ENCODE data around the gene ZNFX1.

ZNFX1 gene

GRCh38 chr20:49290608-49291191 lies 12.8 kb upstream of the ZNFX1 start:
- Histone ChIP-seq H3K9me3 (replicated peaks; ENCODE audit: insufficient read depth, low read length) (no peaks in the 10 kb centered on the region), H3K4me3 (ENCODE audit: low read length) (no peak overlapping the region), H4K20me1 (ENCODE audit: insufficient read depth, low read length) (peaks cover 15% of the 10 kb centered on the region), H2AFZ (ENCODE audit: low read length) (no peak overlapping the region), H3F3A (ENCODE audit: insufficient read depth, low read length) (peaks cover 8% of the 10 kb centered on the region; the same call in 1 of the 2 replicates), H3K27me3 (replicated peaks; ENCODE audit: insufficient read depth, low read length) (no peaks in the 10 kb centered on the region), H3K4me2 (ENCODE audit: low read depth, low read length) (no peak overlapping the region), H3K27ac (ENCODE audit: low read length) (no peak overlapping the region), H3K36me3 (replicated peaks; ENCODE audit: insufficient read depth, low read length) (peaks cover 32% of the 10 kb centered on the region), H3K79me2 (ENCODE audit: low read length) (peaks cover 28% of the 10 kb centered on the region), H3K9me2 (replicated peaks; ENCODE audit: insufficient read depth, low read length) (no peaks in the 10 kb centered on the region), H3K9ac (ENCODE audit: low read length) (no peak overlapping the region), H3K4me1 (ENCODE audit: low read length) (no peaks in the 10 kb centered on the region)
- DNase-seq, result peak; percentile 5
- TF ChIP-seq EZH2phosphoT487 (IDR thresholded peaks at IDR 0.05; ENCODE audit: low read length) (no peak), CTCF (IDR thresholded peaks at IDR 0.05; ENCODE audit: low read length) (no peak), EZH2 (optimal IDR thresholded peaks at IDR 0.05; ENCODE audit: low read depth, low read length) (no peak)

- H3K36me3 ChIP-seq (replicated peaks; ENCODE audit: insufficient read depth, low read length), result peaks cover 41% of the 10 kb centered on the region
Observed at GRCh38 chr20:49288784-49289696, 11.2 kb upstream of the ZNFX1 start.

GRCh38 chr20:49288250-49288751 lies 10.4 kb upstream of the ZNFX1 start:
- Histone ChIP-seq H3K9me2 (replicated peaks; ENCODE audit: insufficient read depth, low read length) (no peaks in the 10 kb centered on the region), H3K27me3 (replicated peaks; ENCODE audit: insufficient read depth, low read length) (no peaks in the 10 kb centered on the region), H3K4me1 (ENCODE audit: low read length) (no peaks in the 10 kb centered on the region), H3K36me3 (replicated peaks; ENCODE audit: insufficient read depth, low read length) (peaks cover 48% of the 10 kb centered on the region), H2AFZ (ENCODE audit: low read length) (no peak overlapping the region), H3K9ac (ENCODE audit: low read length) (no peak overlapping the region), H3K9me3 (replicated peaks; ENCODE audit: insufficient read depth, low read length) (no peaks in the 10 kb centered on the region), H3K79me2 (ENCODE audit: low read length) (peaks cover 52% of the 10 kb centered on the region), H4K20me1 (ENCODE audit: insufficient read depth, low read length) (peaks cover 24% of the 10 kb centered on the region), H3K4me3 (ENCODE audit: low read length) (no peak overlapping the region), H3K27ac (ENCODE audit: low read length) (no peak overlapping the region), H3K4me2 (ENCODE audit: low read depth, low read length) (no peak overlapping the region), H3F3A (ENCODE audit: insufficient read depth, low read length) (peaks cover 13% of the 10 kb centered on the region; the same call in 1 of the 2 replicates)
- DNase-seq, result no peak
- TF ChIP-seq EZH2 (optimal IDR thresholded peaks at IDR 0.05; ENCODE audit: low read depth, low read length), result no peak
- no peak for TF ChIP-seq CTCF (IDR thresholded peaks at IDR 0.05; ENCODE audit: low read length)
- TF ChIP-seq EZH2phosphoT487 (IDR thresholded peaks at IDR 0.05; ENCODE audit: low read length), result no peak

More at GRCh38 chr20:49288784-49289696, 11.2 kb upstream of the ZNFX1 start:
- no peak overlapping the region for H3K27ac ChIP-seq (ENCODE audit: low read length)
- H3K79me2 ChIP-seq (ENCODE audit: low read length), result peaks cover 45% of the 10 kb centered on the region
- H3K9me3 ChIP-seq (replicated peaks; ENCODE audit: insufficient read depth, low read length), result no peaks in the 10 kb centered on the region
- H4K20me1 ChIP-seq (ENCODE audit: insufficient read depth, low read length), result peaks cover 24% of the 10 kb centered on the region
- H3K4me1 ChIP-seq (ENCODE audit: low read length), result no peaks in the 10 kb centered on the region
- TF ChIP-seq EZH2 (optimal IDR thresholded peaks at IDR 0.05; ENCODE audit: low read depth, low read length), result no peak
- TF ChIP-seq EZH2phosphoT487 (IDR thresholded peaks at IDR 0.05; ENCODE audit: low read length), result no peak
- no peak for TF ChIP-seq CTCF (IDR thresholded peaks at IDR 0.05; ENCODE audit: low read length)
- H3K27me3 ChIP-seq (replicated peaks; ENCODE audit: insufficient read depth, low read length), result no peaks in the 10 kb centered on the region
- DNase-seq, result no peak
- H3K4me3 ChIP-seq (ENCODE audit: low read length), result no peak overlapping the region
- peaks cover 13% of the 10 kb centered on the region; the same call in 1 of the 2 replicates for H3F3A ChIP-seq (ENCODE audit: insufficient read depth, low read length)
- H3K9me2 ChIP-seq (replicated peaks; ENCODE audit: insufficient read depth, low read length), result no peaks in the 10 kb centered on the region
- H3K9ac ChIP-seq (ENCODE audit: low read length), result no peak overlapping the region
- no peak overlapping the region for H3K4me2 ChIP-seq (ENCODE audit: low read depth, low read length)
- H2AFZ ChIP-seq (ENCODE audit: low read length), result no peak overlapping the region
